Lower leg skin (tissue), 4 donors: Measurements from ENCODE around the gene SEMA7A. TPM values are rescaled to one million over a fixed set of nuclear protein-coding genes. Genes with fewer than 3 reads are reported as not detected.

ENCODE experiments used
- DNase-seq, 2 donors: peaks; one replicate each; pipeline ENCODE4 v3.0.0-alpha.2; 2019; ENCODE audit warnings: low spot score in 2 of 2
- H3K4me3 ChIP-seq: fragments of 200-600 bp; sonication (generic); 2 replicates; pipeline ENCODE4 v1.5.1; 2017; ENCODE audit warnings: mild to moderate bottlenecking, low read depth; ENCODE audit not compliant: poor library complexity, severe bottlenecking
- CTCF ChIP-seq, 3 donors: fragments of 450-650 bp; IDR thresholded peaks; one replicate each; pipeline ENCODE4 v1.5.1; 2016; ENCODE audit warnings: antibody characterized with exemption in 3 of 3, mild to moderate bottlenecking in 3 of 3, moderate library complexity in 2 of 3
- POLR2A ChIP-seq, 2 donors: fragments of 450-650 bp; IDR thresholded peaks; one replicate each; pipeline ENCODE4 v1.6.1; 2016 to 2017; ENCODE audit warnings: antibody characterized with exemption in 2 of 2, mild to moderate bottlenecking in 1 of 2, moderate library complexity in 1 of 2
- WGBS, 2 donors: methylation state at CpG; one replicate each; pipeline ENCODE4 v1.1.5; 2018; 5-methylcytosine and 5-hydroxymethylcytosine counted together
- intact Hi-C: fragments of 100-400 bp; cut with DNase I; formaldehyde crosslinking; loops from one replicate; pipeline ENCODE4 v1.15.0; 2023; ENCODE audit warnings: low total_unique reads
- total RNA-seq, 4 donors: library from RNA; depleted of rRNA; stranded (reverse); fragments of >200 nt; gene quantifications; one replicate each; pipeline ENCODE4 v1.1.0, GENCODE V29; 2016

The SEMA7A gene
- total RNA-seq, 4 donors from 2014 or later = 16.7 to 30.5 (median 20.5) TPM

GRCh38 chr15:74445816-74446763, 12.3 kb upstream of the SEMA7A start:
- DNase-seq = no peak
- H3K4me3 ChIP-seq = no peak overlapping the region
- TF ChIP-seq POLR2A (IDR thresholded peaks at IDR 0.05) = no peak
- TF ChIP-seq CTCF (IDR thresholded peaks at IDR 0.05) = no peak
- WGBS, 2 donors = 86 to 90% methylated on average over 9 of the region's 9 CpGs
- intact Hi-C loops = no loop called here

- WGBS, 2 donors = 61 to 76% methylated on average over 8 of the region's 8 CpGs
- DNase-seq = no peak
- TF ChIP-seq CTCF (IDR thresholded peaks at IDR 0.05) (no peak), POLR2A (IDR thresholded peaks at IDR 0.05) (no peak)
- intact Hi-C loops = no loop called here
- H3K4me3 ChIP-seq = no peak overlapping the region
Observed at GRCh38 chr15:74444106-74445062, 10.6 kb upstream of the SEMA7A start.

- 80 to 82% methylated on average over 14 of the region's 14 CpGs for WGBS, 2 donors
- intact Hi-C loops = no loop called here
- TF ChIP-seq POLR2A (IDR thresholded peaks at IDR 0.05) (no peak), CTCF (IDR thresholded peaks at IDR 0.05) (no peak)
- DNase-seq = no peak
- H3K4me3 ChIP-seq = no peak overlapping the region
Observed at GRCh38 chr15:74443100-74443909, 9.5 kb upstream of the SEMA7A start.

GRCh38 chr15:74442604-74443003, 8.8 kb upstream of the SEMA7A start:
- no peak for DNase-seq
- intact Hi-C loops = no loop called here
- TF ChIP-seq POLR2A (IDR thresholded peaks at IDR 0.05) (no peak), CTCF (IDR thresholded peaks at IDR 0.05) (no peak)
- WGBS, 2 donors = 69 to 75% methylated on average over 3 of the region's 3 CpGs
- no peak overlapping the region for H3K4me3 ChIP-seq

GRCh38 chr15:74442063-74442462, 8.3 kb upstream of the SEMA7A start:
- peak in 1 of 3 donors; percentile 97 for TF ChIP-seq CTCF (IDR thresholded peaks at IDR 0.05)
- no peak for TF ChIP-seq POLR2A (IDR thresholded peaks at IDR 0.05)
- DNase-seq = no peak
- H3K4me3 ChIP-seq = no peak overlapping the region
- intact Hi-C loops = no loop called here
- WGBS, 2 donors = 90% methylated on average over 3 of the region's 3 CpGs
